Common myeloid progenitor, CD34-positive (primary cell): ENCODE measurements around the gene PRKAR1B.

Experiments used
- CTCF ChIA-PET: fragments of 350-600 bp; sonication (Branson Sonifier 250); formaldehyde crosslinking; loops from one replicate; lab custom pipeline; 2021; ENCODE audit warnings: antibody characterized with exemption; lab: Charles Lee
- POLR2A ChIA-PET: fragments of 350-600 bp; sonication (Branson Sonifier 250); formaldehyde crosslinking; loops from one replicate; lab custom pipeline; 2021; ENCODE audit warnings: antibody characterized with exemption; lab: Charles Lee
- DNase-seq, 3 donors: peaks; one replicate each; pipeline versions ENCODE4 v3.0.0 to v3.0.0-alpha.2; 2013
- H3K27ac ChIP-seq, 2 experiments: 1 replicate in 1 of 2; 2 replicates in 1 of 2; pipeline ENCODE4 v1.7.0; 2013; ENCODE audit warnings: inconsistent platforms in 2 of 2, low read length in 2 of 2, mild to moderate bottlenecking in 2 of 2, low read depth in 1 of 2, moderate library complexity in 1 of 2; ENCODE audit not compliant: severe bottlenecking in 2 of 2, insufficient read depth in 1 of 2, poor library complexity in 1 of 2
- H3K27me3 ChIP-seq, 5 experiments: replicated peaks in 2 of 5; 1 replicate in 3 of 5; 2 replicates in 2 of 5; pipeline versions ENCODE4 v1.6.1 to v1.7.0; 2013; ENCODE audit warnings: low read length in 4 of 5, mild to moderate bottlenecking in 2 of 5, moderate library complexity in 2 of 5, inconsistent platforms in 1 of 5; ENCODE audit not compliant: insufficient read depth in 5 of 5, control insufficient read depth in 4 of 5
- H3K36me3 ChIP-seq, 4 experiments: 1 replicate in 2 of 4; 2 replicates in 2 of 4; pipeline versions ENCODE4 v1.6.1 to v1.7.0; 2013; ENCODE audit warnings: low read length in 3 of 4, control low read depth in 1 of 4, mild to moderate bottlenecking in 1 of 4; ENCODE audit not compliant: control insufficient read depth in 4 of 4, insufficient read depth in 4 of 4
- H3K4me1 ChIP-seq, 4 experiments: 1 replicate in 3 of 4; 2 replicates in 1 of 4; pipeline versions ENCODE4 v1.6.1 to v1.7.1; 2013; ENCODE audit warnings: low read length in 3 of 4, mild to moderate bottlenecking in 3 of 4, control low read depth in 1 of 4, inconsistent platforms in 1 of 4, moderate library complexity in 1 of 4; ENCODE audit not compliant: control insufficient read depth in 4 of 4, insufficient read depth in 4 of 4; ENCODE audit errors: control extremely low read depth in 1 of 4
- H3K4me3 ChIP-seq, 7 experiments: 1 replicate in 4 of 7; 2 replicates in 3 of 7; pipeline versions ENCODE4 v1.5.1 to v1.7.0; 2013; ENCODE audit warnings: mild to moderate bottlenecking in 7 of 7, low read length in 6 of 7, moderate library complexity in 6 of 7, inconsistent platforms in 2 of 7, low read depth in 2 of 7, control low read depth in 1 of 7; ENCODE audit not compliant: insufficient read depth in 4 of 7, control insufficient read depth in 1 of 7; ENCODE audit errors: extremely low read depth in 1 of 7
- H3K9me3 ChIP-seq, 5 experiments: 1 replicate in 4 of 5; 2 replicates in 1 of 5; pipeline versions ENCODE4 v1.6.1 to v1.7.1; 2013; ENCODE audit warnings: low read length in 4 of 5, mild to moderate bottlenecking in 2 of 5, inconsistent platforms in 1 of 5, low read depth in 1 of 5, moderate library complexity in 1 of 5; ENCODE audit not compliant: control insufficient read depth in 4 of 5, insufficient read depth in 2 of 5; ENCODE audit errors: control extremely low read depth in 1 of 5
- WGBS: methylation state at CpG from one replicate; pipeline ENCODE4 v1.1.5; 2013; ENCODE audit not compliant: insufficient coverage; 5-methylcytosine and 5-hydroxymethylcytosine counted together

Gene PRKAR1B

GRCh38 chr7:516216-516605 is 210.9 kb downstream of the PRKAR1B start:
- H3K27me3 ChIP-seq = peaks cover 0 to 76% (median 20%) of the 10 kb centered on the region in 5 experiments
- no peak overlapping the region for H3K27ac ChIP-seq
- H3K9me3 ChIP-seq = no peaks in the 10 kb centered on the region
- peaks cover 0 to 36% (median 25%) of the 10 kb centered on the region in 4 experiments for H3K4me1 ChIP-seq
- H3K4me3 ChIP-seq = no peak overlapping the region
- ChIA-PET CTCF (no interaction called here), POLR2A (no interaction called here)
- no peaks in the 10 kb centered on the region for H3K36me3 ChIP-seq
- 39% methylated on average over 13 of the region's 13 CpGs for WGBS
- peak in 1 of 3 donors; percentile 36 for DNase-seq

GRCh38 chr7:515628-516027 is 211.5 kb downstream of the PRKAR1B start:
- Histone ChIP-seq H3K27me3 (peaks cover 0 to 70% (median 17%) of the 10 kb centered on the region in 5 experiments), H3K36me3 (no peaks in the 10 kb centered on the region), H3K27ac (no peak overlapping the region), H3K4me3 (no peak overlapping the region), H3K4me1 (peaks cover 0 to 30% (median 22%) of the 10 kb centered on the region in 4 experiments), H3K9me3 (no peaks in the 10 kb centered on the region)
- no peak for DNase-seq
- WGBS = 92% methylated on average over 10 of the region's 10 CpGs
- POLR2A ChIA-PET = no interaction called here
- CTCF ChIA-PET = no interaction called here

GRCh38 chr7:514651-515598 is 212.2 kb downstream of the PRKAR1B start:
- peaks cover 0 to 63% (median 15%) of the 10 kb centered on the region in 5 experiments for H3K27me3 ChIP-seq
- no peak overlapping the region for H3K4me3 ChIP-seq
- ChIA-PET POLR2A (no interaction called here), CTCF (interaction anchor here (1.3 kb wide), 1 partner anchor 10 kb away, joined by 3 read pairs; no protein-coding TSS in a partner anchor)
- 89% methylated on average over 18 of the region's 25 CpGs for WGBS
- DNase-seq = no peak
- no peak overlapping the region for H3K27ac ChIP-seq
- no peaks in the 10 kb centered on the region for H3K36me3 ChIP-seq
- no peaks in the 10 kb centered on the region for H3K9me3 ChIP-seq
- H3K4me1 ChIP-seq = peaks cover 0 to 28% (median 17%) of the 10 kb centered on the region in 4 experiments

- 97% methylated on average over 10 of the region's 10 CpGs for WGBS
- H3K9me3 ChIP-seq = no peaks in the 10 kb centered on the region
- H3K4me3 ChIP-seq = no peak overlapping the region
- H3K36me3 ChIP-seq = no peaks in the 10 kb centered on the region
- DNase-seq = no peak
- ChIA-PET CTCF (interaction anchor here (1.3 kb wide), 1 partner anchor 9 kb away, joined by 3 read pairs; no protein-coding TSS in a partner anchor), POLR2A (no interaction called here)
- no peak overlapping the region for H3K27ac ChIP-seq
- H3K27me3 ChIP-seq = peaks cover 0 to 61% (median 15%) of the 10 kb centered on the region in 5 experiments
- peaks cover 0 to 26% (median 16%) of the 10 kb centered on the region in 4 experiments for H3K4me1 ChIP-seq
Observed at GRCh38 chr7:514242-514641, 212.8 kb downstream of the PRKAR1B start.

- peaks cover 0 to 55% (median 15%) of the 10 kb centered on the region in 5 experiments for H3K27me3 ChIP-seq
- H3K9me3 ChIP-seq = no peaks in the 10 kb centered on the region
- ChIA-PET POLR2A (no interaction called here), CTCF (interaction anchor here (1.3 kb wide), 1 partner anchor 8 kb away, joined by 3 read pairs; no protein-coding TSS in a partner anchor)
- no peak for DNase-seq
- H3K27ac ChIP-seq = no peak overlapping the region
- no peaks in the 10 kb centered on the region for H3K36me3 ChIP-seq
- no peak overlapping the region for H3K4me3 ChIP-seq
- peaks cover 0 to 23% (median 12%) of the 10 kb centered on the region in 4 experiments for H3K4me1 ChIP-seq
- WGBS = 91% methylated on average over 19 of the region's 20 CpGs
Observed at GRCh38 chr7:513521-514166, 213.4 kb downstream of the PRKAR1B start.

- H3K4me3 ChIP-seq = no peak overlapping the region
- H3K4me1 ChIP-seq = peaks cover 0 to 14% (median 7%) of the 10 kb centered on the region in 4 experiments
- H3K27ac ChIP-seq = no peak overlapping the region
- CTCF ChIA-PET = no interaction called here
- H3K9me3 ChIP-seq = no peaks in the 10 kb centered on the region
- no peak for DNase-seq
- POLR2A ChIA-PET = no interaction called here
- peaks cover 0 to 46% (median 15%) of the 10 kb centered on the region in 5 experiments for H3K27me3 ChIP-seq
- H3K36me3 ChIP-seq = no peaks in the 10 kb centered on the region
- 94% methylated on average over 26 of the region's 32 CpGs for WGBS
Observed at GRCh38 chr7:512541-513311, 214.4 kb downstream of the PRKAR1B start.
